ENCODE measurements around the gene RBM38. TPM values are rescaled to one million over a fixed set of nuclear protein-coding genes. Genes with fewer than 3 reads are reported as not detected.

Gene RBM38
- total and polyA plus RNA-seq, 10 of the 15 experiments (the other 5 are each of a cell fraction or from before 2014, with no cell fraction given) = 0.32 to 118 (median 25.2) TPM

DNA sequence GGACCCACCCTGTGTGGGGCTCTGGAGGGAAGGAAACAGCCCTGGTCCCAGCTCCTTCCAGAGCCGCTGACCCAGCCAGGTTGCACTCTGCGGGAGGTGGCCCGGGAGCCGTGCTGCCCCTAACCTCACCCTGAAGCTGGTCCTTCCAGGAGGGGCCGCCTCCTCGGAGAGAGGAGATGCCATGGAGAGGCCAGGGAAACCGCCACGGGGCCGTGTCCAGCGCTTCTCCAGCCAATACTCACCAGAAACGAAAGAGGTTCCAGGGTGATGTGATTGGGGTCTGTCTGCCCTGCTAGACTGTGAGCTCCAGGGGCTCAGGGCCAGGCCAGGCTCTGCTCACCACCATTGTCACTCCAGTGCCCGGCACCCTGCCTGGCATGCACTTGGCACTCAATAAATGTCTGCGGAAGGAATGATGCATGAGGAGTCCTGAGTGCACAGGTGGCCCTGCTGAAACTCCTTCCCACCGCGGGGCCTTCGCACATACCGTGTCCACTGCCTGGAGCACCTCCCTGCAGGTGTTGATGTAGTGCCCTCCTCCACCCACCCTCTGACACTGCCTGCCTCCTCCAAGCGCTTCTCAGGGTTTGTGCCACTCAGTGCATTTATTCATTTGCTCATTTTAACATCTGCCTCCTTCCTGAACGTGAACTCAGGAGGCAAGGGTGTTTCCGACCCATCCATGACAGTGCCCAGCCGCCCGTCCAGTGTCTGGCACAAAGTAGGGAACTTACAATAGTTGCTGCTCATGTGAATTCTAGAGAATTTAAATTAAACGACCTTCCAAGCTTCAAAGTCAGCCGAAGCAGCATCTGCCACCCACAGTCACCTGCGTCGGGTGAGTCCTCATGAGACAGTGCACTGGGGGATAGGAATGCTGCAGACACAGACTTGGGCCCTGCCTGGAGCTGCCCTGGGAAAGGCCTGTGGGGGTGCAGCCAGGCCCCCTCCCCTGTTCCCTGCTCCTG, 30.3 kb downstream of the RBM38 start (continued):
- TF ChIP-seq NR2C2 (IDR thresholded peaks at IDR 0.05; ENCODE audit: borderline replicate concordance, control insufficient read depth, insufficient read length, low read depth) (no peak), RB1 (IDR thresholded peaks at IDR 0.05; ENCODE audit: borderline replicate concordance) (no peak), RBBP5 (conservative IDR thresholded peaks at IDR 0.05) (no peak), NFXL1 (IDR thresholded peaks at IDR 0.05; ENCODE audit: borderline replicate concordance) (no peak), NR2C1 (IDR thresholded peaks at IDR 0.05) (no peak), HDGF (IDR thresholded peaks at IDR 0.05) (no peak)
- TF ChIP-seq, protein P1, sequence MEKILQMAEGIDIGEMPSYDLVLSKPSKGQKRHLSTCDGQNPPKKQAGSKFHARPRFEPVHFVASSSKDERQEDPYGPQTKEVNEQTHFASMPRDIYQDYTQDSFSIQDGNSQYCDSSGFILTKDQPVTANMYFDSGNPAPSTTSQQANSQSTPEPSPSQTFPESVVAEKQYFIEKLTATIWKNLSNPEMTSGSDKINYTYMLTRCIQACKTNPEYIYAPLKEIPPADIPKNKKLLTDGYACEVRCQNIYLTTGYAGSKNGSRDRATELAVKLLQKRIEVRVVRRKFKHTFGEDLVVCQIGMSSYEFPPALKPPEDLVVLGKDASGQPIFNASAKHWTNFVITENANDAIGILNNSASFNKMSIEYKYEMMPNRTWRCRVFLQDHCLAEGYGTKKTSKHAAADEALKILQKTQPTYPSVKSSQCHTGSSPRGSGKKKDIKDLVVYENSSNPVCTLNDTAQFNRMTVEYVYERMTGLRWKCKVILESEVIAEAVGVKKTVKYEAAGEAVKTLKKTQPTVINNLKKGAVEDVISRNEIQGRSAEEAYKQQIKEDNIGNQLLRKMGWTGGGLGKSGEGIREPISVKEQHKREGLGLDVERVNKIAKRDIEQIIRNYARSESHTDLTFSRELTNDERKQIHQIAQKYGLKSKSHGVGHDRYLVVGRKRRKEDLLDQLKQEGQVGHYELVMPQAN (conservative IDR thresholded peaks at IDR 0.05) = no peak
- TF ChIP-seq, protein P2, sequence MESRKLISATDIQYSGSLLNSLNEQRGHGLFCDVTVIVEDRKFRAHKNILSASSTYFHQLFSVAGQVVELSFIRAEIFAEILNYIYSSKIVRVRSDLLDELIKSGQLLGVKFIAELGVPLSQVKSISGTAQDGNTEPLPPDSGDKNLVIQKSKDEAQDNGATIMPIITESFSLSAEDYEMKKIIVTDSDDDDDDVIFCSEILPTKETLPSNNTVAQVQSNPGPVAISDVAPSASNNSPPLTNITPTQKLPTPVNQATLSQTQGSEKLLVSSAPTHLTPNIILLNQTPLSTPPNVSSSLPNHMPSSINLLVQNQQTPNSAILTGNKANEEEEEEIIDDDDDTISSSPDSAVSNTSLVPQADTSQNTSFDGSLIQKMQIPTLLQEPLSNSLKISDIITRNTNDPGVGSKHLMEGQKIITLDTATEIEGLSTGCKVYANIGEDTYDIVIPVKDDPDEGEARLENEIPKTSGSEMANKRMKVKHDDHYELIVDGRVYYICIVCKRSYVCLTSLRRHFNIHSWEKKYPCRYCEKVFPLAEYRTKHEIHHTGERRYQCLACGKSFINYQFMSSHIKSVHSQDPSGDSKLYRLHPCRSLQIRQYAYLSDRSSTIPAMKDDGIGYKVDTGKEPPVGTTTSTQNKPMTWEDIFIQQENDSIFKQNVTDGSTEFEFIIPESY (IDR thresholded peaks at IDR 0.05) = no peak

Data from GM12878 (cell line).